Erythroblast (primary cell): ENCODE data around the gene CLNK.

Experiments
- DNase-seq, 2 experiments: peaks; one replicate each; lab custom pipeline; 2025; lab: John Stamatoyannopoulos, UW
- GATA1 ChIP-seq: IDR thresholded peaks from 2 replicates; pipeline ENCODE4 v1.6.1; 2011; ENCODE audit warnings: low read depth, mild to moderate bottlenecking, control low read depth, low read length, moderate library complexity
- POLR2A ChIP-seq: IDR thresholded peaks from 2 replicates; pipeline ENCODE4 v1.6.1; 2011; ENCODE audit warnings: mild to moderate bottlenecking, low read length

Gene CLNK

DNA sequence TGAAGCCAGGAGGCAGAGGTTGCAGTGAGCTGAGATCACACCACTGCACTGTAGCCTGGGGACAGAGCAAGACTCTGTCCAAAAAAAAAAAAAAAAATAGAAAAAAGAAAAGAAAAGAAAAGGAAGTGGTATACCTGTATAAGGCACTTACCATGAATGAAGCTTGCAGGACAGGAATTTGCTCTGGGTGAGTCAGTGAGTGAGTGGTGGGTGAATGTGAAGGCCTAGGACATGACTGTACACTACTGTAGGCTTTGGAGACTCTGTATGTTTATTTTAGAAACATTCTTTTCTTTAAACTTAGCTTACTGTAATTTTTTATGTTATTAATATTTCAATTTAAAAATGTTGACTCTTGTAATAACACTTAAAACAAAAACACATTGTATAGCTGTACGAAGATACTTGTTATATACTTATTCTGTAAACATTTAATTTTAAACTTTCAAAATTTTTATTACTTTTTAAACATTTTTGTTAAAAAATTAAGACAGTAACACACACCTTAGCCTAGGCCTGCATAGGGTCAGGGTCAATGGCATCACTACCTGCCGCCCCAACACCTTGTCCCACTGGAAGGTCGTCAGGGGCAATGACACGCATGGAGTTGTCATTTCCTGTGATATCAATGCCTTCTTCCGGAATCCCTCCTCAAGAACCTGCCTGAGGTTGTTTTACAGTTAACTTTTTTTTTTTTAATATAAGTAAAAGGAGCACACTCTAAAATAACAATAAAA is 78.7 kb downstream of the CLNK start:
- DNase-seq, result no peak
- TF ChIP-seq POLR2A (no peak), GATA1 (no peak)

DNA sequence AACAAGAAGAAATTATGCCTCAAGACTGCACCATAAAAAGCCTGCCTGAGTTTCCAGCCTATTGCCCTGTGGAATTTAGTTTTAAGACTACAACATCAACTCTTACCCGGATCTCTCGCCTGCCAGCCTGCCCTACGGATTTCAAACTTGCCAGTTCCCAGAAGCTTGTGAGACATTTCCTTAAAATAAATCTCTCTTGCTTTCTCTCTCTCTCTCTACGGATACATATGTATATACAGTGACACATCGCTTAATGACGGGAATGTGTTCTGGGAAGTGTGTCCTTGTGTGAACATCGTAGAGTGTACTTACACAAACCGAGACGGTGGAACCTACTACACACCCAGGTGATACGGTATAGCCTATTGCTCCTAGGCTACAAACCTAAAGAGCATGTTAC is 79.5 kb downstream of the CLNK start:
- no peak for TF ChIP-seq POLR2A
- no peak for TF ChIP-seq GATA1
- DNase-seq, result no peak

DNA sequence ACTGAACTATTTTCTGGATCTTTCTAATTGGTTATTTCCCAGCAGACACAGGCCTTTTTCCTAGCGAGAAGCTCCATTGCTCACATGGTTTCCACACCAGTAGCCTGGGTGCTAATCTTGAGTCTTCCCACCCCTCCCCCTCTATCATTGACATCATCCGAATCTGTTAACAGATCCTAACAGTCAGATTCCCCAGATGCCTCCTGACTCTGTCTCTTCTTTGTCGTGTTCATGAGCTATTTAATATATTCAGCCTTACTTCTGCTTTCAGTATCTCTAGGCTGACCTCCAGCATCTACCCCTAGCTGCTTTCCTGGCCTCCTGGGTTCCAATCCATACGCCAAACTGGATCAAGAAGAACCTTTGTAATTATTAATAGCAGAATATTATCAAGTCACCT is 85.0 kb downstream of the CLNK start:
- no peak for DNase-seq
- TF ChIP-seq GATA1 (no peak), POLR2A (no peak)

DNA sequence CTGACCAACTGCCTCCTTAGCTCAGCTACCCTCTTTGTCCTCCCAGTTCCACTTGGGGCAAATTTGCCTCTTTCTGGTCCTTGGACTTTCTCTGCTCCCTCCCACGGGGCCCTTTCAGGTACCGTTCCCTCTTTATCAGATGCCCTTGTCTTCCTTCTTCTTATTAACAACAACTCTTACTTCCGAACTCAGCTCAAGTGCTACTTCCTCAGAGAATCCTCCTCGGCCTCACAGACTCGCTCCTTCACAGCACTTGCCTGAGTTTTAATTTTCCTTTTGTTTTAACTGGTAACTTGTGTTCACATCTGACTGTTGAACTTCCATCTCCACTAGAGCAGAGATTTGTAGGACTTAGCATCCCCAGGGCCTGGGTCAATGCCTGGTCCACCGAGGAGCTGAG is 85.7 kb downstream of the CLNK start:
- no peak for DNase-seq
- TF ChIP-seq POLR2A (no peak), GATA1 (no peak)

DNA sequence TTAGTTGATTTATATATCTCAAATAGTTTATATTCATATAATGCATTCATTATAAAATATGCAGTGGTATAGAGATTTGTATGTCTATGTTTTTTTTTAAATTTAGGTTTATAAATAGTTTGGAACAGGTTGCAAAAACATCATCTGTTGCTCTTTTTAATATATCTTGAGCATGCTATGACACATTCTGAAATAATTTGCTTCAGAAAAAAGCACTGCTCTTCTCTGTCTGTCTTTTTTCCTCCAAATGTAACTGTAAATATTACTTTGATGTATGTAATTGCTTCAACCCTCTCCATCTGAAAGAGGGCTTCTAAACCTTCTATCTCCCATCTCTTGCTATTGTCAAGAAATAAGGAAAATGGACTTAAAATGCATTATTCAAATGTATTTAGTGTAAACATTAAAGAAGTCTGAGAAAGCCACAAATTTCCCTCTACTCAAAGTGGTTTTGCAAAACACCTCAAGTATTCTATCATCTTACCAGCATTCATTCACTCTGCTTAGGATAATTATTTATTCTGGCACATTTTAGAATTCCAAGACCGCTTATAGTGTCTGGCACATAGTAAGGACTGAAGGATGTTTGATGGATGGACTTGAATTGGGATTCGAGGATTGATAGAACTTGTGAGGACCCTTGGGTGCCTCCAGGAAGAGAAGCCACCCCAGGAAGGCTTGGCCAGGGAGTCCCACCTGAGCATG is 87.8 kb downstream of the CLNK start:
- DNase-seq, result no peak
- TF ChIP-seq POLR2A (no peak), GATA1 (no peak)

DNA sequence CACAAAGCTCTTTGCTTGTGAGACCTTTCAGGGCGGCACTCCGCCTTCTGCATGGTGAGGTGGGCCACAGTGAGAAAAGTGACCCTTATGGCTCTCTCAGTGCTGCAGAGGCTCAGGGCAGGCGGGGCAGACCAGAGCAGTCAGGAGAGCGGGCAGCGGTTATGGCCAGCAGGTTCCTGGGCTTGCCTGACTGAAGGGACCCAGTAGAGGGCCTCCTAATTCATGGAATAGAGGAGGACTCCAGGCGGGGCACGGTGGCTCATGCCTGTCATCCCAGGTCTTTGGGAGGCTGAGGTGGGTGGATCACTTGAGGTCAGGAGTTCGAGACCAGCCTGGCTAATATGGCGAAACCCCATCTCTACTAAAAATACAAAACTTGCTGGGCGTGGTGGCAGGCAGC is 91.4 kb downstream of the CLNK start:
- DNase-seq, result no peak
- TF ChIP-seq POLR2A (no peak), GATA1 (no peak)

DNA sequence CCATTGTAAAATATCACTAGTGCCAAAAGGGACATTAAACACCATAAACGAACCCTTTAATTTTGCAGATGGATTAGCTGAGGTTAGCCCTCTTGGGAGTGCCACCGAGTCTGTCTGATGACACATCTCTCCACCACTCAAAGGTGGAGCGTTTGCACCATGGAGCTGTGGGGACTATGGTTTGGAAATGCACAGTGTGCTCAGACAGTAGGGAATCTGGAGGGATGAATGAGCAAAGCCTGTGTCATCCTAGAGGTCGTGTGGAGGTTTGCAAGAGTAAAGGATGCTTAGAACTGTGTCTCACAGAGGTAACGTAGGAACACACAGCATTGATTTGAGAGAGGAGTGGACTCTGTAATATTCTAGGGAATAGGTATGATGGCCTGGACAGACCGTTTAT is 93.7 kb downstream of the CLNK start:
- no peak for DNase-seq
- TF ChIP-seq POLR2A (no peak), GATA1 (no peak)

DNA sequence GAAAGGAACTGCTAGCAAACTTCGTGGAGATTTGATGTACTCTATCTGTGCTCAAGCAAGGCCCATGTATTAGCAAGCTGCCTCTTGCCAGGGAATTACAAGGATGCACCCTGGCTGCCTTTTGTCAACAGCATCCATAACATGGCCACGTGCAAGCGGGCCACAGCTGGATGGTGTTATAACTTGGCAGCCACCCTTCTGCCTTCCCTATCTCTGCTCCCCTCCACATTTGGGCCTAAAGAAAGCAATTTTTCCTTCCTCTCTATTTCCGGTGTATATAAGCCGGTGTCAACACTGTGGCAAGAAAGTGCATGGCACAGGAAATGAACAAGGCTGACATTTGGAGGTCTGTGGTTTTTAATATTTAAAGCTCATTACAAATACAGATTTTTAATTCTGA is 94.8 kb downstream of the CLNK start:
- no peak for DNase-seq

DNA sequence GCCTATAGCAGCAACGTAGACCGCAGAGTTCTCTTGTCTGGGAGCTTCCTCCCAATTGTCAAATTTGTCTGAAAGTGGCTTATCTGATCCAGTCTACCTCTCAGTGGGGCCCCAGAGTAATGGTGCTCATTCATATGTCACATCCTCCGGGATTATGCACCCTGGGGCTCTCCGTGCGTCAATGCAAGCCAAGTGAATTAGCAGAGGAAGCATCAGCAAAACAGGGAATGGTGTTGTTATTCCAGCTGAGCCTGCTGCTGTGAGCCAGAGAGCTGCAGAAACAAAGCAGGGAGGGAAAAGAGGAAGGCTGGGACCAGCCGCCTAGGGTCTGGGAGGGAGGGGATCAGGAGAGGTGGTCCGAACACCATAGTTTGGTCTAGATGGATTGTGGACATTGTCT is 95.2 kb downstream of the CLNK start:
- TF ChIP-seq POLR2A (no peak), GATA1 (no peak)
- DNase-seq, result no peak

More for the DNA sequence above, 94.8 kb downstream of the CLNK start:
- TF ChIP-seq POLR2A (no peak), GATA1 (no peak)

DNA sequence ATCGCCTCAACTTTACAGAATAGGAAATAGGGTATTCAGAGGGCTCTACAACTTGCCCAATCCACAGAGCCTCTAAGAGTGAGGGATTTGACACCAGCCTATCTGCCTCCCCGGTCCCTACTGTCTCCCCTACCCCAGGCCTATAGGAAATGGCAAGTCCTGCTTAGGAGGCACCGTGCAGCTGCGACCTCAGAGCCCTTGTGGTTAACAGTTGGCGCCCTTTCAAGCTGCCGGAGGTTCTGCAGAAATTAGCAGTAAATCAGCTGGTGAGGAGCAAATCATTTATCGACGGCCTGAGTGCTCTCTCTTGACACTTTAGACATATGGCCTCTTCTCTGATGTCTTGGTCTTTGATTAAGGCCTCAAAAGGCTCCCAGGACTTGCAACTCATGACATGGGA is 96.9 kb downstream of the CLNK start:
- no peak for DNase-seq
- TF ChIP-seq GATA1 (no peak), POLR2A (no peak)

DNA sequence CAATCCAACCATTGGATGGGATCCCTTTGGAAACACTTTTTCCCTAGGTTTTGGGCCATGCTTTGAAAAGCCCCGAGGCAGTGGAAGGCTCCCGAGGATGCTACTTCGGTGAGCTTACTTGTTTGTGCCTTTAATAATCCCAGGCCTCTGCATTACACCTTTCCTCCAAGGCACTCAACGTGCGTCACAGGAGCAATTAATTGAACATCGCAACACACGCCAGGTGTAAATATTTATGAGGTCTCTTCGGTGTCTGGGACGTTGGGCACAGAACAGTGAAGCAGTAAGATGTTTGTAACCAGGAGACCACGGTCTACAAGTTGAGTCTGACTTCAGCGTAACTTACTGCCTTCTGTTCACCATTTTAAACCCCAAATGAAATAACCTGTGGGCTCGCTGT is 97.3 kb downstream of the CLNK start:
- DNase-seq, result no peak
- TF ChIP-seq POLR2A (no peak), GATA1 (no peak)

DNA sequence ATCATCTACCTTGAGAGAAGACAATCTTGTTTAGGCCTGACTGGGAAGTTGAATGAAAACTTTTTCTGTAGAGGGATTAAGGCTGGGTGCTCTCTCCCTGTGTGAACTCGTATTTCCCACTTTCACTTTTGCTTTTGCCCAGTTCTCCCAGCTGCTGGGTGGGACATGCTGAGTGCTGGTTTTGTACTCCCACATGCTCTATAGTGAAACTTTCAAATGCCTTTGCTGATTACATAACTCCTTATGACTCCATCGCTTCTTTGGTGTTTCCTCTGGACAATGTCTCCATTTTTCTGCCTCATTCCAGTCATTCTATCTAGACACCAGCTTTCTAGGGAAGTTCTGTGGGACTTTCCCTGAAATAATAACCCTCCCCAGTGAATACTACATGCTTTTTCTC is 100.5 kb downstream of the CLNK start:
- TF ChIP-seq POLR2A, result no peak
- no peak for TF ChIP-seq GATA1
- DNase-seq, result peak in 1 of 2 experiments; percentile 25

DNA sequence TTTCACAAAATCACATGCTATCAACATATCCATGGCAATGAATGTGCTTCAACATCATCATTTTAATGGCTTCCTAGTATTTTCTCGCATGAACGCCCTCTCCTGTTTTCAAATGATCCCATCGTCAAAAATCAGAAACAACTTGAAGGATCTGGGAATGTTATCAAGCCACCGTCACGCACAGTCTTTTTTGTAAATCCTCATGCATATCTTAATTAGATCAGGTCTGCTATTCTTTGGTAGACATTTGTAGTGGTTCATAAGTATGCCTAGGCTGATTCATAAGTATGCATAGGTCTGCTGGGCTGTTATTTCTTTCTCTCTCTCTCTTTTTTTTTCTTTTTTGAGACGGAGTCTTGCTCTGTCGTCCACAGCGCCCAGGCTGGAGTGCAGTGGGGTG is 101.6 kb downstream of the CLNK start:
- TF ChIP-seq POLR2A, result no peak
- TF ChIP-seq GATA1, result no peak
- DNase-seq, result no peak

DNA sequence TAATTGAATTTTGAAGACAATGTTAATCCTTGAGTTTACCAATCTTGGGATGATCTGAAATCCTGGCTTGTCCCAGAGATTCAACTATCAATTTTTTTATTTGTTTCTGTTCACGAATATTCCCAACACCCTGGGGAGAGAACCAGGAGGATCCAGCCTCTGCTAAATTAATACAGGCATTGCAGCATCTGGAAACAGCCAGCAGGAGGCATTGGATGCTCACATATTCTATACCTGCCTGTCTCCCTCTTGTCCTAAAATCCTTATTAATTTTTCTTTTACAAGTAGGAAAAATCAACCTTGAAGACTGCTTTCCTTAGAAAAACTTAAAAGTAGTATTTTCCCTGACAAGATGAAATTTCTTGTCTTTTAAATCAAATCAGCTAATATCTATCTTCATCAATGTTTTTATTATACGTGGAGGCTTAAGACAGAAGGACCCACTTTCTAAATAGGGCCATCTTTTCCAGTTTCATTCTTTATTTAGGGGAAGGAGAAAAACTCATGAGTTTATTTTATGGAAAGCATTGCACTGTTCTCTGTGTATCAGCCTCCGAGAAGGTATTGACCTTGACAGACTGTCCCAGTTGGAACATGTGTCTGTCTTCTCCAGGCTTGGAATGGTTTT is 102.4 kb downstream of the CLNK start:
- DNase-seq, result peak; percentile 8 to 41

More for the DNA sequence above, 102.4 kb downstream of the CLNK start:
- TF ChIP-seq POLR2A, result no peak
- no peak for TF ChIP-seq GATA1
